ENCODE measurements around the gene GPC5. TPM values are rescaled to one million over a fixed set of nuclear protein-coding genes. Genes with fewer than 3 reads are reported as not detected.

The GPC5 gene
- total and polyA plus RNA-seq, 4 donors = 0.51 to 22.4 (median 2.0) TPM

GRCh38 chr13:91355099-91355825 lies 43.2 kb upstream of the GPC5 start:
- H3K9ac ChIP-seq (ENCODE audit: low read depth in 1 of 2, low read length in 2 of 2) = no peak overlapping the region
- TF ChIP-seq RAD21 (IDR thresholded peaks at IDR 0.05) (no peak), YY1 (IDR thresholded peaks at IDR 0.05) (no peak), HNF4G (IDR thresholded peaks at IDR 0.05) (no peak), REST (IDR thresholded peaks at IDR 0.05) (no peak), JUND (IDR thresholded peaks at IDR 0.05) (no peak), NR2F2 (IDR thresholded peaks at IDR 0.05) (no peak), TAF1 (conservative IDR thresholded peaks at IDR 0.05) (no peak), FOXA1 (IDR thresholded peaks at IDR 0.05) (no peak), MAX (IDR thresholded peaks at IDR 0.05) (no peak), GABPA (IDR thresholded peaks at IDR 0.05 in 1 of 2, conservative IDR thresholded peaks at IDR 0.05 in 1 of 2) (no peak), EGR1 (IDR thresholded peaks at IDR 0.05; ENCODE audit: low read depth in 2 of 2) (no peak), SP1 (IDR thresholded peaks at IDR 0.05) (no peak), HNF4A (conservative IDR thresholded peaks at IDR 0.05) (no peak)
- TF ChIP-seq, protein P1, sequence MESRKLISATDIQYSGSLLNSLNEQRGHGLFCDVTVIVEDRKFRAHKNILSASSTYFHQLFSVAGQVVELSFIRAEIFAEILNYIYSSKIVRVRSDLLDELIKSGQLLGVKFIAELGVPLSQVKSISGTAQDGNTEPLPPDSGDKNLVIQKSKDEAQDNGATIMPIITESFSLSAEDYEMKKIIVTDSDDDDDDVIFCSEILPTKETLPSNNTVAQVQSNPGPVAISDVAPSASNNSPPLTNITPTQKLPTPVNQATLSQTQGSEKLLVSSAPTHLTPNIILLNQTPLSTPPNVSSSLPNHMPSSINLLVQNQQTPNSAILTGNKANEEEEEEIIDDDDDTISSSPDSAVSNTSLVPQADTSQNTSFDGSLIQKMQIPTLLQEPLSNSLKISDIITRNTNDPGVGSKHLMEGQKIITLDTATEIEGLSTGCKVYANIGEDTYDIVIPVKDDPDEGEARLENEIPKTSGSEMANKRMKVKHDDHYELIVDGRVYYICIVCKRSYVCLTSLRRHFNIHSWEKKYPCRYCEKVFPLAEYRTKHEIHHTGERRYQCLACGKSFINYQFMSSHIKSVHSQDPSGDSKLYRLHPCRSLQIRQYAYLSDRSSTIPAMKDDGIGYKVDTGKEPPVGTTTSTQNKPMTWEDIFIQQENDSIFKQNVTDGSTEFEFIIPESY (IDR thresholded peaks at IDR 0.05) = no peak
- TF ChIP-seq, protein P2, sequence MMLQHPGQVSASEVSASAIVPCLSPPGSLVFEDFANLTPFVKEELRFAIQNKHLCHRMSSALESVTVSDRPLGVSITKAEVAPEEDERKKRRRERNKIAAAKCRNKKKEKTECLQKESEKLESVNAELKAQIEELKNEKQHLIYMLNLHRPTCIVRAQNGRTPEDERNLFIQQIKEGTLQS (IDR thresholded peaks at IDR 0.05) = no peak
- TF ChIP-seq, protein P3, sequence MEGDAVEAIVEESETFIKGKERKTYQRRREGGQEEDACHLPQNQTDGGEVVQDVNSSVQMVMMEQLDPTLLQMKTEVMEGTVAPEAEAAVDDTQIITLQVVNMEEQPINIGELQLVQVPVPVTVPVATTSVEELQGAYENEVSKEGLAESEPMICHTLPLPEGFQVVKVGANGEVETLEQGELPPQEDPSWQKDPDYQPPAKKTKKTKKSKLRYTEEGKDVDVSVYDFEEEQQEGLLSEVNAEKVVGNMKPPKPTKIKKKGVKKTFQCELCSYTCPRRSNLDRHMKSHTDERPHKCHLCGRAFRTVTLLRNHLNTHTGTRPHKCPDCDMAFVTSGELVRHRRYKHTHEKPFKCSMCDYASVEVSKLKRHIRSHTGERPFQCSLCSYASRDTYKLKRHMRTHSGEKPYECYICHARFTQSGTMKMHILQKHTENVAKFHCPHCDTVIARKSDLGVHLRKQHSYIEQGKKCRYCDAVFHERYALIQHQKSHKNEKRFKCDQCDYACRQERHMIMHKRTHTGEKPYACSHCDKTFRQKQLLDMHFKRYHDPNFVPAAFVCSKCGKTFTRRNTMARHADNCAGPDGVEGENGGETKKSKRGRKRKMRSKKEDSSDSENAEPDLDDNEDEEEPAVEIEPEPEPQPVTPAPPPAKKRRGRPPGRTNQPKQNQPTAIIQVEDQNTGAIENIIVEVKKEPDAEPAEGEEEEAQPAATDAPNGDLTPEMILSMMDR (IDR thresholded peaks at IDR 0.05; ENCODE audit: low read depth, low read length, missing input control) = no peak
- no peaks in the 10 kb centered on the region for H3K27me3 ChIP-seq (ENCODE audit: control insufficient read depth in 4 of 4, insufficient read depth in 4 of 4, low read length in 3 of 4)
- H3K4me1 ChIP-seq (ENCODE audit: control insufficient read depth in 4 of 4, insufficient read depth in 4 of 4, low read length in 3 of 4) = peaks cover 18 to 80% (median 53%) of the 10 kb centered on the region in 4 donors
- no peak overlapping the region for H3K27ac ChIP-seq (ENCODE audit: low read depth in 1 of 2, low read length in 2 of 2)
- peaks cover 0 to 29% (median 6%) of the 10 kb centered on the region in 4 donors for H3K36me3 ChIP-seq (ENCODE audit: control insufficient read depth in 4 of 4, insufficient read depth in 3 of 4, low read depth in 1 of 4, low read length in 3 of 4)
- H3K9me3 ChIP-seq (ENCODE audit: control insufficient read depth in 4 of 4, low read length in 3 of 4) = no peaks in the 10 kb centered on the region
- H3K4me3 ChIP-seq (ENCODE audit: low read depth in 1 of 3, low read length in 3 of 3) = no peak overlapping the region
- WGBS = 96% methylated on average over 6 of the region's 6 CpGs
- no peak for DNase-seq (ENCODE audit: low spot score)
